Activated CD4-positive, CD25-positive, alpha-beta regulatory T cell treated with anti-CD3 and anti-CD28 coated beads, Interleukin-2, amount 50 U/mL, for 16 hours (primary cell): ENCODE data around the gene CCL4.
"Not testable (repeated sequence)": the region's sequence is repeated elsewhere in the genome, so short reads cannot be mapped to it uniquely, and the experiment has no call there.

ENCODE experiments used
- DNase-seq: peaks from one replicate; pipeline ENCODE4 v3.0.0-alpha.2; 2020; ENCODE audit warnings: low read depth, low spot score

CCL4 gene

GRCh38 chr17:36103401-36103975, at the start of gene CCL4:
Gene CCL4 (plus strand): TSS chr17:36103827. CDS start chr17:36103906, 79 bp downstream.
- not testable (repeated sequence) for DNase-seq

GRCh38 chr17:36055171-36055570, 48.5 kb upstream of the CCL4 start:
- DNase-seq: no peak

- no peak for DNase-seq
Observed at GRCh38 chr17:36055921-36056520, 47.6 kb upstream of the CCL4 start.

GRCh38 chr17:36057911-36058310, 45.7 kb upstream of the CCL4 start:
- no peak for DNase-seq

DNA sequence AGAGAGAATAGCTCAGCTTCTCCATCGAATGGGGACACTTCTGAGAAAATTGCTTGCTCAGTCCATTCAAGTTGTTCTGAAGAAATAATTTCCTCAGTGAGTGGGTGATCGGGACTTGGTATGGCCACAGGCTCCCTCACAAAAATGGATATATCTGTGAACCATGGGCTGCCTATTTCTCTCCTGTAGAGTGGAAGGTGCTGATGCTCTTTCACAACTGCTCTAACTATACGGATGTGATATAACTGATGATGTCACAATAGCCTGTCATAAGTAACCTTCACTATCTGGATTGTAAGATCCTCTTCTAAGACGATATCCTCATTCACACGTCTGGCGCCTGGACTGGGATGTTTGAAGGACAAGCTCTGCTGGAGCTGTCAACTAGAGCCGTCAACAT, 44.2 kb upstream of the CCL4 start:
- DNase-seq: no peak

- no peak for DNase-seq
Observed at GRCh38 chr17:36060816-36061215, 42.8 kb upstream of the CCL4 start.

DNA sequence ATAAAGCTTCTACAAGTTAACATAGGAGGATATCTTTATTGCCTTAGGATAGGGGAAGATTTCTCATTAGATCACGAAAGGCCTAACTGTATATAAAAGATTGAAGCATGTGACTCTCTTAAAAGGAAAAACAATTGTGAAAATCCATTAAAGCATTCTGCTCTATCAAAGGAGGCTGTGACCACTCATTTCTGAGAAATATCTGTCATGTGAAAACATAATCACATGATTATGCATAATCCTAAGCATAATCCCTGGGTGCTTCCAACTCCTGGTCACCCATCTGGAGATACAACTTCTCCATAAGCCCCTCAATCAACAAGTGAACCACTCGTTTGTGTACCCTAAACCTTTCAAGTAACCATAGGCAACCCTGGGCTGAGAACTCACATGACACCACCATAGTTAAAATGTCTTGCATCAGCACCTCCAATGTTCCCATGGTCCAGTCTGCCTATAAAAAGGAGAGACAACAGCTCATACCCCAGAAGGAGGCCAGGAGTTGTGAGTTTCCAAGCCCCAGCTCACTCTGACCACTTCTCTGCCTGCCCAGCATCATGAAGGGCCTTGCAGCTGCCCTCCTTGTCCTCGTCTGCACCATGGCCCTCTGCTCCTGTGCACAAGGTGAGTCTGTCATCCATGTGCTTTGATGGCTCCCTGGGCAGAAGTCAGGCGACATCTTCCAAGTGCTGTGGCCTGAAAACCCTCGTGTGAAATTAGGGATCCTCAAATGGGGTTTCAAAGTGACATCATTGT, 39.7 kb upstream of the CCL4 start, which contains the start of gene CCL18:
CCL18 (plus strand) TSS at position 487 of the 756 bp plus-strand sequence; CDS start at position 558, 71 bp downstream.
- DNase-seq: no peak

DNA sequence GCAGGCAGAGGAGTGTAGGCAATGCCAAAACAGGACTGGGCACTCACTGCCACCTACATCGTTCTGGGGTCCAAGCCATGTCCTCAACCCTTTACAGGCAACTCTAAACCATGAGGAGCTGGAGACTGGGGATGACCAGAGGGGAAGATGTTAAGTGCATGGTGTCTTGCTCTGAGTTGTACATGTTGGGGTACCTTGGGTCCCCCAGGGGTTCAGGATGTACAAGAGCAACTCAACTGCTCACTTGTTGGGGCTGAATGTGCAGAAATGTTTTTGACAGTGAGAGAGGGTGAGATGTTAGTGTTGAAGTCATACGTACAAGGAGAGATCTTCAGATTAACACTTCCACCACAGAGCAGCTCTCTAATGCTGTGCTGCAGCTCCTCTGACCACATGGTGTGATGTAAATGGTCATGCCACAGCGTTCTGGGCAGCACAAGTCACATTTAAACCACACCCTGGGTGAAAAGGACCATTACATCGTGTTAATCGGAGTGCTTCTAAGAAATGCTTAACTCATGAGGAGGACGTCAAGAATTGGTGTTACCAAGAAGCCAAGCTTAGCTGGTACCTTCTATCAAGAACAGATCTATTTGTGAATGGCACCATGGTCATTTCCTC, 37.2 kb upstream of the CCL4 start:
- no peak for DNase-seq

- no peak for DNase-seq
Observed at GRCh38 chr17:36068524-36068923, 35.1 kb upstream of the CCL4 start.

GRCh38 chr17:36069136-36069535, 34.5 kb upstream of the CCL4 start:
- DNase-seq: no peak

DNA sequence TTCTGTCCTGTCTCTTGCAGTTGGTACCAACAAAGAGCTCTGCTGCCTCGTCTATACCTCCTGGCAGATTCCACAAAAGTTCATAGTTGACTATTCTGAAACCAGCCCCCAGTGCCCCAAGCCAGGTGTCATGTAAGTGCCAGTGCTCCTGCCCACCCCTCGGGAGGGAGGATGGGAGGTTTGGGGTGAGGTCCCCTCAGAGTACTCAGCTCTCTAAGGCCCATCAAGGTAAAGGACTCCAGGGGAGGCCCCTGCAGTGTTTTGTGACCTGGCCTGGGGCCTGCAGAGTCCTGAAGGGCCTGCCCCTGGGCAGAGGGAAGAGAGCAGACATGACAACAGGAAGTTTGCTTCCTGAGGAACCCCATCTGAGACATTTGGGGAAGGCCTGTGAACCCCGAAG, 33.2 kb upstream of the CCL4 start:
- DNase-seq: no peak

GRCh38 chr17:36071751-36072150, 31.9 kb upstream of the CCL4 start:
- no peak for DNase-seq

- DNase-seq: no peak
Observed at GRCh38 chr17:36072431-36073121, 31.1 kb upstream of the CCL4 start.

GRCh38 chr17:36074365-36074764, 29.3 kb upstream of the CCL4 start:
- DNase-seq: no peak

DNA sequence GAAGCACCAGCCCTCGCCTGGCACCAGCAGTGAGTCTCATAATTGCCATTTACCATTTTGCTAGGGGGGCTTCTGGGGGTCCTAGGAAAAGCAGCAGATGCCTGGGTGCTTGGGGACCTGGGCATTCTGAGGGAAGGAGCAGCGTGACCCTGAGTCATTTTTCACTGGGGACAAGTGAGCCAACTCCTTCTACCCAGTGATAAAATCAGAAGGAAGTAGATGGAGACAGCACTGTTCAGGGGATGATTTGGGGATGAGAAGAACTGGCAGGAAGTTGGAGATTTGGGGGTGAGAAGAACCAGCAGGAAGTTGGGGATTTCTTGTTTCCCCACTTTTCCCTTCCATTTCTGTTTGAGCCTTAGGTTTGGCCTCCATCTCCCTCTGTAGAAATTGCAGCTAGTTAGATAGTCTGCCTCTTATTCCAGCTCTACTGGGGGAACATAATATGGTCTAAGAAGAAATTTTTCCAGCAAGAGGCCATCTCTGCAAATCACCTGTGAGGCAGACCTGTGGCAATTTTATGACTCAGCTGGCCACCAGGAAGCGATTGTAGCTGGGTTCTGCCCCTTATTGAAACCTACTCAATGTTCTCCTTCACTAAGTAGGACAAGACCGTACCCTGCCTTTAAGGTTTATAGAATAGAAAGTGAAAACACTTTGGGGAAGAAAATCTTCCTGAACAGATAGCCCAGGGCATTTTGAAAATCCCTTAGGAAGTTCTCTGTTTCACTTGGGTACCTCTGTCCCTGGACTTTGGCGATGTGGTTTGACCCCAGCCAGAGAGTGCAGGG, 21.8 kb upstream of the CCL4 start:
- DNase-seq: not testable (repeated sequence)

- not testable (repeated sequence) for DNase-seq
Observed at GRCh38 chr17:36082482-36083120, 21.0 kb upstream of the CCL4 start.

DNA sequence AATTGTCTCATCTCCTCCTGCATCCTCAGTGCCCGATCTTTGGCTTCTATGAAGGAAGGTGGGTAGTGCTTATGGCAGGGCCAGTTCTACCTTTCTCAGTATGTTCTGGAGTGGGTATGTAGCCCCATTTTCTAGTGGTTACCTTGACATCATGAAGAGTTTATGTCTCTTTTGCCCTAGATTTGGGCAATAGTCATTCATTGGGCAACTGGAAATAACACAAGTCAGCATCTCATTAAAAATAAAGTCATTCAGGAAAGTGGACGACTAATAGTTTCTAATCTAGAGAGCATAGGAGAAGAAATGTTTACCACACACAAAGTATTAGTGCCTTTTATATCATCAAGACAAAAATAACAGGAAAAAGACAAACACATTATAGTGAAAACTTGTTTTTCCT, 19.9 kb upstream of the CCL4 start:
- not testable (repeated sequence) for DNase-seq

DNA sequence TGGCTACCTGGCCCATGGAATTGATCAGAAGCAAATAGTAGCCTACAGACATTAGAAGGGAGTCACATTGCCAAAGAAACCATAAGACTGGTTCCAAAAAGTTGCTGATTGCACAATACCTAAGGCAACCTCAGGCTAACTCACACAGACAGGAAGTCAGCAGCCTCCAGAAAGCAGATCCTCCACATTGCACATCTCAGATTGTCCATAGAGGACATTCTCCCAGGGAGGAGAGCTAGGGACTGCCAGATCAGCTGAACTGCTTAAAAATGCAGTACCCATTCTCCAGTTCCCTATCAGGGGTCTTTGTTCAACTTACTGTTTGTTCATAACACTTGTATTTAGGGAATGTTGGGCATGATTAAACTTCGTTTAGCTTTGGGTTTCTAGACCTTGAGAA, 17.9 kb upstream of the CCL4 start:
- no peak for DNase-seq

GRCh38 chr17:36086791-36087190, 16.8 kb upstream of the CCL4 start:
- DNase-seq: no peak

- DNase-seq: not testable (repeated sequence)
Observed at GRCh38 chr17:36087471-36087870, 16.2 kb upstream of the CCL4 start.
